ENCODE measurements around the gene SLC10A2. TPM values are rescaled to one million over a fixed set of nuclear protein-coding genes. Genes with fewer than 3 reads are reported as not detected.

SLC10A2 gene
- total RNA-seq, 2 donors from 2014 or later: 0.20 to 0.74 TPM

GRCh38 chr13:103031332-103031873, 34.8 kb downstream of the SLC10A2 start:
- Histone ChIP-seq H3K36me3 (no peaks in the 10 kb centered on the region), H3K4me3 (no peak overlapping the region), H3K27me3 (no peaks in the 10 kb centered on the region), H3K4me1 (no peaks in the 10 kb centered on the region), H3K27ac (no peak overlapping the region), H3K9me3 (no peaks in the 10 kb centered on the region), H3K9ac (ENCODE audit: low read depth in 2 of 2, low read length in 2 of 2) (no peak overlapping the region)
- TF ChIP-seq CTCF (IDR thresholded peaks at IDR 0.05): no peak
- intact Hi-C loops (cut with DNase I): no loop called here
- no peak for DNase-seq

- TF ChIP-seq CTCF (IDR thresholded peaks at IDR 0.05): no peak
- no peaks in the 10 kb centered on the region for H3K4me1 ChIP-seq
- H3K9ac ChIP-seq (ENCODE audit: low read depth in 2 of 2, low read length in 2 of 2): no peak overlapping the region
- intact Hi-C loops (cut with DNase I): no loop called here
- H3K4me3 ChIP-seq: no peak overlapping the region
- no peak for DNase-seq
- H3K27me3 ChIP-seq: no peaks in the 10 kb centered on the region
- no peaks in the 10 kb centered on the region for H3K9me3 ChIP-seq
- H3K36me3 ChIP-seq: no peaks in the 10 kb centered on the region
- H3K27ac ChIP-seq: no peak overlapping the region
These were observed 35.4 kb downstream of the SLC10A2 start for GRCh38 chr13:103030776-103031175.

- DNase-seq: no peak
- H3K9ac ChIP-seq (ENCODE audit: low read depth in 2 of 2, low read length in 2 of 2): no peak overlapping the region
- no peaks in the 10 kb centered on the region for H3K36me3 ChIP-seq
- intact Hi-C loops (cut with DNase I): no loop called here
- no peak overlapping the region for H3K4me3 ChIP-seq
- H3K27ac ChIP-seq: no peak overlapping the region
- H3K27me3 ChIP-seq: no peaks in the 10 kb centered on the region
- H3K4me1 ChIP-seq: no peaks in the 10 kb centered on the region
- TF ChIP-seq CTCF (IDR thresholded peaks at IDR 0.05): no peak
- no peaks in the 10 kb centered on the region for H3K9me3 ChIP-seq
These were observed 36.4 kb downstream of the SLC10A2 start for GRCh38 chr13:103029798-103030197.

GRCh38 chr13:103022336-103022735, 43.9 kb downstream of the SLC10A2 start:
- no peak for TF ChIP-seq CTCF (IDR thresholded peaks at IDR 0.05)

GRCh38 chr13:103018556-103018955, 47.7 kb downstream of the SLC10A2 start:
- H3K4me1 ChIP-seq: no peaks in the 10 kb centered on the region
- no peak overlapping the region for H3K27ac ChIP-seq
- no peaks in the 10 kb centered on the region for H3K36me3 ChIP-seq
- TF ChIP-seq CTCF (IDR thresholded peaks at IDR 0.05): no peak
- H3K4me3 ChIP-seq: no peak overlapping the region
- H3K9ac ChIP-seq (ENCODE audit: low read depth in 2 of 2, low read length in 2 of 2): no peak overlapping the region
- no peaks in the 10 kb centered on the region for H3K27me3 ChIP-seq
- no peak for DNase-seq
- H3K9me3 ChIP-seq: no peaks in the 10 kb centered on the region
- intact Hi-C loops (cut with DNase I): no loop called here

More at GRCh38 chr13:103022336-103022735, 43.9 kb downstream of the SLC10A2 start:
- intact Hi-C loops (cut with DNase I): no loop called here
- no peaks in the 10 kb centered on the region for H3K9me3 ChIP-seq
- H3K27ac ChIP-seq: no peak overlapping the region
- H3K36me3 ChIP-seq: no peaks in the 10 kb centered on the region
- no peak overlapping the region for H3K9ac ChIP-seq (ENCODE audit: low read depth in 2 of 2, low read length in 2 of 2)
- no peaks in the 10 kb centered on the region for H3K4me1 ChIP-seq
- no peaks in the 10 kb centered on the region for H3K27me3 ChIP-seq
- H3K4me3 ChIP-seq: no peak overlapping the region
- DNase-seq: no peak
